GM19452 (cell line): ENCODE results near the gene GAGE12H.
"Not testable (repeated sequence)": the region's sequence is repeated elsewhere in the genome, so short reads cannot be mapped to it uniquely, and the experiment has no call there.

ENCODE experiments used
- ATAC-seq: cut with Tn5 transposase; IDR thresholded peaks from one replicate; pipeline ENCODE4 v1.9.1; 2021; ENCODE audit not compliant: unreplicated experiment

GAGE12H gene

GRCh38 chrX:49579649-49580048 lies at the start of gene GAGE12H:
Gene GAGE12H, plus strand, starts transcription at chrX:49579949. Its CDS starts 1,155 bp downstream, at chrX:49581104.
- ATAC-seq = not testable (repeated sequence)

GRCh38 chrX:49531877-49532276 lies 47.9 kb upstream of the GAGE12H start, which contains the start of gene GAGE12C:
Gene GAGE12C, plus strand, starts transcription at chrX:49532177. Its CDS starts 1,155 bp downstream, at chrX:49533332.
- ATAC-seq = not testable (repeated sequence)

- ATAC-seq = not testable (repeated sequence)
Measured at GRCh38 chrX:49541433-49541832, 38.3 kb upstream of the GAGE12H start, which contains the start of gene GAGE12D. Gene GAGE12D, plus strand, starts transcription at chrX:49541733. Its CDS starts 1,155 bp downstream, at chrX:49542888.

GRCh38 chrX:49550989-49551388 lies 28.8 kb upstream of the GAGE12H start, which contains the start of gene GAGE12E:
Gene GAGE12E, plus strand, starts transcription at chrX:49551289. Its CDS starts 1,155 bp downstream, at chrX:49552444.
- not testable (repeated sequence) for ATAC-seq

GRCh38 chrX:49560542-49560941 lies 19.2 kb upstream of the GAGE12H start, which contains the start of gene GAGE12F:
Gene GAGE12F, plus strand, starts transcription at chrX:49560842. Its CDS starts 1,155 bp downstream, at chrX:49561997.
- not testable (repeated sequence) for ATAC-seq

- not testable (repeated sequence) for ATAC-seq
Measured at GRCh38 chrX:49568728-49569127, 11.0 kb upstream of the GAGE12H start.

- ATAC-seq = not testable (repeated sequence)
Measured at GRCh38 chrX:49569152-49569551, 10.6 kb upstream of the GAGE12H start.

- ATAC-seq = not testable (repeated sequence)
Measured at GRCh38 chrX:49570100-49570499, 9.6 kb upstream of the GAGE12H start, which contains the start of gene GAGE12G. Gene GAGE12G, plus strand, starts transcription at chrX:49570400. Its CDS starts 1,155 bp downstream, at chrX:49571555.

- ATAC-seq = not testable (repeated sequence)
Measured at GRCh38 chrX:49589196-49589595, 9.4 kb downstream of the GAGE12H start, which contains the start of gene GAGE2A. Gene GAGE2A, plus strand, starts transcription at chrX:49589496. Its CDS starts 1,155 bp downstream, at chrX:49590651.

- ATAC-seq = not testable (repeated sequence)
Measured at GRCh38 chrX:49589769-49590478, 10.2 kb downstream of the GAGE12H start.

GRCh38 chrX:49590488-49590887 lies 10.7 kb downstream of the GAGE12H start:
- ATAC-seq = not testable (repeated sequence)

- not testable (repeated sequence) for ATAC-seq
Measured at GRCh38 chrX:49598720-49599119, 19.0 kb downstream of the GAGE12H start, which contains the start of gene GAGE1. Gene GAGE1, plus strand, starts transcription at chrX:49599020. Its CDS starts 1,155 bp downstream, at chrX:49600175.

- no peak for ATAC-seq
Measured at GRCh38 chrX:49610718-49611310, 31.1 kb downstream of the GAGE12H start.

- no peak for ATAC-seq
Measured at GRCh38 chrX:49618574-49618973, 38.8 kb downstream of the GAGE12H start.

GRCh38 chrX:49627086-49627777 lies 47.5 kb downstream of the GAGE12H start:
- no peak for ATAC-seq
